NCI-H187 (cell line): ENCODE measurements around the gene CABCOCO1.

Source experiments
- DNase-seq, 2 experiments: peaks; one replicate each; lab custom pipeline; 2025; lab: John Stamatoyannopoulos, UW

Gene CABCOCO1

GRCh38 chr10:61757525-61758397, 95.0 kb downstream of the CABCOCO1 start:
- DNase-seq = no peak

- no peak for DNase-seq
These were observed 95.7 kb downstream of the CABCOCO1 start for GRCh38 chr10:61758433-61758832.

GRCh38 chr10:61759751-61760150, 97.0 kb downstream of the CABCOCO1 start:
- no peak for DNase-seq

- no peak for DNase-seq
These were observed 98.5 kb downstream of the CABCOCO1 start for GRCh38 chr10:61760943-61761824.

GRCh38 chr10:61761825-61762217, 99.1 kb downstream of the CABCOCO1 start:
- no peak for DNase-seq

- no peak for DNase-seq
These were observed 101.0 kb downstream of the CABCOCO1 start for GRCh38 chr10:61763778-61764177.

- DNase-seq = no peak
These were observed 101.8 kb downstream of the CABCOCO1 start for GRCh38 chr10:61764486-61764885.

- no peak for DNase-seq
These were observed 102.7 kb downstream of the CABCOCO1 start for GRCh38 chr10:61765176-61766087.

GRCh38 chr10:61766927-61767326, 104.2 kb downstream of the CABCOCO1 start:
- no peak for DNase-seq

- no peak for DNase-seq
These were observed 111.3 kb downstream of the CABCOCO1 start for GRCh38 chr10:61774031-61774430.

GRCh38 chr10:61775111-61775510, 112.4 kb downstream of the CABCOCO1 start:
- no peak for DNase-seq

- DNase-seq = no peak
These were observed 114.0 kb downstream of the CABCOCO1 start for GRCh38 chr10:61776615-61777266.

- no peak for DNase-seq
These were observed 115.4 kb downstream of the CABCOCO1 start for GRCh38 chr10:61778137-61778536.

- DNase-seq = no peak
These were observed 116.5 kb downstream of the CABCOCO1 start for GRCh38 chr10:61779276-61779675.

- no peak for DNase-seq
These were observed 117.4 kb downstream of the CABCOCO1 start for GRCh38 chr10:61779950-61780659.

GRCh38 chr10:61780732-61781131, 118.0 kb downstream of the CABCOCO1 start:
- DNase-seq = no peak

- DNase-seq = no peak
These were observed 119.3 kb downstream of the CABCOCO1 start for GRCh38 chr10:61781969-61782403.

- DNase-seq = no peak
These were observed 121.8 kb downstream of the CABCOCO1 start for GRCh38 chr10:61784354-61785133.

- DNase-seq = no peak
These were observed 122.9 kb downstream of the CABCOCO1 start for GRCh38 chr10:61785473-61786105.
